Activated CD8-positive, alpha-beta memory T cell treated with anti-CD3 and anti-CD28 coated beads, Interleukin-2, amount 50 U/mL, for 48 hours (primary cell): Measurements from ENCODE around the gene MMP23B.
"Not testable (repeated sequence)": the region's sequence is repeated elsewhere in the genome, so short reads cannot be mapped to it uniquely, and the experiment has no call there.

ENCODE experiments used
- DNase-seq: peaks from one replicate; pipeline ENCODE4 v3.0.0-alpha.2; 2020

Gene MMP23B

DNA sequence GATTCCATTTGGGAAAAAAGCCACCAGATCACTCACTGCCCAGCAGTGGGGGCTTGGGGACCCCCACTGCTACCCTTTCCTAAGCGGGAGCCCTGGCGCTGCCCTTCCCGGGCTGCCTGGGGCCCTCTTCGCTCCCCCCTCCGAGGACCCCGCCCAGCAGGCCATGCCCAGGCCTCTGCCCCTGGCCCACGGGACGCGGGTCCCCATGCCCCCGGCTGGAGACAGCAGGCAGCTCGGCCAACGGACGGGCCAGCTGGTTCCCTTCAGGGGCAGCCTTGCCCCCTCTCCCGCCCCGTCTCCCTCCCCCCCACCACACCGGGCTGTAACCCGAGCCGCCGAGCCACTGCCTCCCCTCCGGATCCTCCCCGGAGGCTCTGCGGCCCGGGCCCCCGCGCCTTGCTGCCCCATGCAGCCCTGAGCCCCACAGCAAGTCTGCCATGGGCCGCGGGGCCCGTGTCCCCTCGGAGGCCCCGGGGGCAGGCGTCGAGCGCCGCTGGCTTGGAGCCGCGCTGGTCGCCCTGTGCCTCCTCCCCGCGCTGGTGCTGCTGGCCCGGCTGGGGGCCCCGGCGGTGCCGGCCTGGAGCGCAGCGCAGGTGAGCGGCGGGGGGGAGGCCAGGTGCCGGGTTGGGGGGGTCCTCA, at the start of gene MMP23B:
Gene MMP23B, plus strand, starts transcription at position 392 of the 639 bp plus-strand sequence. Its CDS starts 46 bp downstream, at position 438.
- DNase-seq: peak; percentile 57

GRCh38 chr1:1582585-1583346, 49.2 kb upstream of the MMP23B start:
- no peak for DNase-seq

DNA sequence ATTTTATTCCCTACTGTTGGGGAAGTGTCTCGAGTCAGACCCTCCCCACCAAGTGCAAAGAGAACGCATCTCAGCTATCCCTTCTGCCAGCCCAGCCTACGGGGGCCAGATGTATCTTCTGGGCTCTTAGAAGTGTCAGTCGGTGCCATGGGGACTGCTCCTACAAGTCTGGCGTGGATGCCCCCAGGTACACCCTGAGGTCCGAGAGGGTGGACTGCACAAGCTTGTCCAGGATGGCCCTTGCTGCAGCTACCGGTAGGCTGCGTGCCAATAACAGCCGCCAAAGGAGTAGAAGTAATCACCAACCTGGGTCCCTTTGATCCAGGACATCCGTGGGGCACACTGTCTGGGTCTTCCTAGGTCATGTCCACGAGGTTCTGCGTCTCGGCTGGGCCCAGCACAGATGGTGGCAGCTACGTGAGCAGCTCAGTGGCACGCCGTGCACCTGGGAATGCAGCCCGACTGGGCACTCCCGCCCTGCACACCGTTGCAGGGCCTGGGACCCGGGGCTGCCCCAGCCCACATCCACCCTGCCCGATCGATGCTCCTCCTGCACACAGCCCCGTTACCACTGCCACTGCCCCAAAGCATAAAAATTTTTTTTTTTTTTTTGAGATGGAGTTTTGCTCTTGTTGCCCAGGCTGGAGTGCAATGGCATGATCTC, 48.5 kb upstream of the MMP23B start:
- no peak for DNase-seq

- DNase-seq: no peak
These were observed 40.5 kb upstream of the MMP23B start for GRCh38 chr1:1591452-1591851.

- DNase-seq: no peak
These were observed 38.0 kb upstream of the MMP23B start for GRCh38 chr1:1593834-1594601.

- no peak for DNase-seq
These were observed 37.2 kb upstream of the MMP23B start for GRCh38 chr1:1594602-1595260.

GRCh38 chr1:1595341-1595740, 36.6 kb upstream of the MMP23B start:
- not testable (repeated sequence) for DNase-seq

DNA sequence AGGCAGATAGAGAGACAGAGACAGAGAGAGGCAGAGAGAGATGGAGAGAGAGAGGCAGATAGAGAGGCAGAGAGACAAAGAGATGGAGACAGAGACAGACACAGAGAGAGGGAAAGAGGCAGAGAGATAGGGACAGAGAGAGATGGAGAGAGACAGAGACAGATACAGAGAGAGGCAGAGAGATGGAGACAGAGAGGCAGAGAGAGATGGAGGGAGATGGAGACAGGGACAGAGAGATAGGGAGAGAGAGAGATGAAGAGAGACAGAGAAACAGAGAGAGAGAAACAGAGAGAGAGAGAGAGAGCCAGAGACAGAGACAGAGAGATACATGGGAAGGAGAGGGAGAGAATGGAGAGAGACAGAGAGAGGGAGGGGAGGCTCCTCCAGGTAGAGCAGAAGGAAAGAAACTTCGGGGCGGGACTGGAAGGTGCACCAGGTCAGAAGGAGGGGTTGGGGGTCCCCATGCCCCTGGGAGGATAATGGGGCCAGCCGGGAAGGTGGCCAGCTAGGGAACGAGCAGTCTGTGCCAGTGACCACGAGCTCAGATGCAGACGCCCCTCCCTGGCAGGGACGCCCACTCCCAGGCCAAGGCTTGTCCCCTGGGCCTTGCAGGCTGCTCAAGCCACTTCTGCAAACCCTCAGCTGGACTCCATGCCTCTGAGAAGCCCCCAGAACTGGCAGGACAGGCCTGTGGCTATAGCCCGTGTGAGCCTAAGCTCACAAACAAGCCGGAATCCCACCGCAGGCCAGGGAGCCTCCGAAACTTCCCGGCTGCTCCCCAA, 35.3 kb upstream of the MMP23B start:
- DNase-seq: peak; percentile 51

GRCh38 chr1:1597275-1597930, 34.6 kb upstream of the MMP23B start:
- DNase-seq: peak; percentile 57

GRCh38 chr1:1598051-1598719, 33.8 kb upstream of the MMP23B start:
- DNase-seq: no peak

- peak; percentile 54 for DNase-seq
These were observed 33.3 kb upstream of the MMP23B start for GRCh38 chr1:1598720-1599029.

- DNase-seq: peak; percentile 65
These were observed 32.7 kb upstream of the MMP23B start for GRCh38 chr1:1599030-1599934.

DNA sequence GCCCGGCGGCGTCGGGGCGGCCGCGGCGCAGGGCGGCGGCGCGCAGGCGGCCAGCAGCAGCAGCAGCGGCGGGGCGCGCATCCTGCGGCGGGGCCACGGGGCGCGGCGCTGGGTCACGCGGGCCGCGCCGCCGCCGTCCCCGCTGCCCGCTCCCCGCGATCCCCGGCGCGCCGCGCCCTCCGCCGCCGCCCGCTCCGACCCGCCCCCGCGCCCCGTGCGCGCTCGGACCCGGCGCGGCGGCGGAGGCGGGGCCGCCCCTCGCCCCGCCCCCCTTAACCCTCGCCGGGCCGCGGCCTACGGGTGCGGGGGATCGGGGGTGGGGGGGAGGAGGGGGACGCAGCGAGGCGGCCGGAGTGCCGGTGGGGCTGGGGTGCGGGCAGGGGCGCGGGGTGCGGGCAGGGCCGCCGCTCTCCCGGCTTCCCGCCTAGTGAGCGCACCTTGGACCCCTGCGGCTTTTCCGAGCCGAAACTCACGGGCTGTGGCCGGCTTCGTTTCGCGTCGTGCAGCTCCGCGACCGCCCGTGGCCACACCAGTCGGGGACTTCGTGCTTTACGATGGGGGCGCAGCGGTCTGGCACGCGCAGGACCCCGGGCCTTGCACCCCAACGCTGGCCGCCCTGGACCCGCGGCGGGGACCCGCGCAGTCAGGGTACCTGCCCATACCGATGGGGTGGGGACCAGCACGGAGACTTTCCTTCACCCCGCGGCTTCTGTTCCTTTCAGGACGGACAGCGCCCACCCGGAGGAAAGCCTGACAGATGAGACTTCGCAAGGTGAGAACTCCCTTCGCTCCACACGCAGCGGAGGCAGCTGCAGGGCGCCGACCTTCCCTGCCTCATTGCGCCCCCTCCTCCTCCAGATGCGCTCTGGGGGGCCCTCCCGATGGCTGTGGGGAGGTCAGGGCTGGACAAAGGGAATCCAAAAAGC, 31.8 kb upstream of the MMP23B start, which contains the start of gene FNDC10:
Gene FNDC10, minus strand, starts transcription at position 201 of the 926 bp plus-strand sequence. Its CDS starts 120 bp downstream, at position 81.
- peak; percentile 56 for DNase-seq

- no peak for DNase-seq
These were observed 31.0 kb upstream of the MMP23B start for GRCh38 chr1:1600861-1601563.

- DNase-seq: no peak
These were observed 30.2 kb upstream of the MMP23B start for GRCh38 chr1:1601564-1602303.

GRCh38 chr1:1602304-1602967, 29.5 kb upstream of the MMP23B start:
- no peak for DNase-seq
